CD4-positive, alpha-beta T cell (primary cell): ENCODE data around the gene ERICH2. TPM values are rescaled to one million over a fixed set of nuclear protein-coding genes. Genes with fewer than 3 reads are reported as not detected.

ENCODE experiments used
- ATAC-seq: fragments of 200-7000 bp; cut with Tn5 transposase; one replicate; pipeline ENCODE4 v1.10.0; 2022; ENCODE audit warnings: mild to moderate bottlenecking; ENCODE audit not compliant: poor library complexity
- CTCF ChIA-PET: fragments of 350-600 bp; sonication (Branson Sonifier 250); formaldehyde crosslinking; loops from one replicate; lab custom pipeline; 2021; ENCODE audit warnings: antibody characterized with exemption, inconsistent platforms; lab: Charles Lee
- POLR2A ChIA-PET: fragments of 350-600 bp; sonication (Branson Sonifier 250); formaldehyde crosslinking; loops from one replicate; lab custom pipeline; 2021; ENCODE audit warnings: antibody characterized with exemption, inconsistent platforms; lab: Charles Lee
- DNase-seq, 14 experiments: peaks; one replicate each; pipeline ENCODE4 v3.0.0-alpha.2; 2013 to 2020; ENCODE audit warnings: mixed read lengths in 2 of 14
- H3K27ac ChIP-seq, 2 donors: one replicate each; pipeline versions ENCODE4 v1.5.1 to v1.7.0; 2013; ENCODE audit warnings: low read length in 2 of 2, low read depth in 1 of 2, mild to moderate bottlenecking in 1 of 2
- H3K27me3 ChIP-seq, 2 experiments: 1 replicate in 1 of 2; 2 replicates in 1 of 2; pipeline versions ENCODE4 v1.6.1 to v1.7.0; 2013; ENCODE audit warnings: low read length in 2 of 2, control low read depth in 1 of 2, mild to moderate bottlenecking in 1 of 2, moderate library complexity in 1 of 2; ENCODE audit not compliant: insufficient read depth in 2 of 2, control insufficient read depth in 1 of 2
- H3K36me3 ChIP-seq: one replicate; pipeline ENCODE4 v1.6.1; 2013; ENCODE audit warnings: low read length, control low read depth; ENCODE audit not compliant: insufficient read depth
- H3K4me1 ChIP-seq: one replicate; pipeline ENCODE4 v1.6.1; 2013; ENCODE audit warnings: low read length, control low read depth; ENCODE audit not compliant: insufficient read depth
- H3K4me3 ChIP-seq: one replicate; pipeline ENCODE4 v1.5.1; 2013; ENCODE audit warnings: mild to moderate bottlenecking, low read length, moderate library complexity
- H3K9me3 ChIP-seq, 2 experiments: 1 replicate in 1 of 2; 2 replicates in 1 of 2; pipeline versions ENCODE4 v1.6.1 to v1.7.0; 2013; ENCODE audit warnings: low read length in 2 of 2, mild to moderate bottlenecking in 2 of 2, control low read depth in 1 of 2, moderate library complexity in 1 of 2; ENCODE audit not compliant: control insufficient read depth in 1 of 2, insufficient read depth in 1 of 2
- H3K27ac Mint-ChIP-seq: one replicate; pipeline ENCODE4 v1.8.0; 2020; ENCODE audit warnings: mixed read lengths
- H3K27me3 Mint-ChIP-seq: one replicate; pipeline ENCODE4 v1.8.0; 2021; ENCODE audit warnings: mixed read lengths
- H3K36me3 Mint-ChIP-seq: one replicate; pipeline ENCODE4 v1.8.0; 2021; ENCODE audit warnings: low read depth, mixed read lengths
- H3K4me1 Mint-ChIP-seq: one replicate; pipeline ENCODE4 v1.8.0; 2021; ENCODE audit warnings: low read depth, mixed read lengths
- H3K4me3 Mint-ChIP-seq: one replicate; pipeline ENCODE4 v1.8.0; 2020; ENCODE audit warnings: mild to moderate bottlenecking, mixed read lengths
- H3K9me3 Mint-ChIP-seq: one replicate; pipeline ENCODE4 v1.8.0; 2020; ENCODE audit warnings: mixed read lengths
- CTCF ChIP-seq: fragments of 200-600 bp; IDR thresholded peaks from one replicate; pipeline ENCODE4 v1.8.0; 2022; ENCODE audit warnings: antibody characterized with exemption, mild to moderate bottlenecking
- intact Hi-C, 2 experiments: fragments of 100-400 bp; cut with DNase I in 1 of 2; cut with micrococcal nuclease in 1 of 2; formaldehyde crosslinking; loops; one replicate each; pipeline versions ENCODE4 v1.15.1 to v1.9.0; 2023 to 2025; cut with DNase I, micrococcal nuclease
- total RNA-seq, 174 experiments: library from RNA in 2 of 174; stranded (reverse) in 2 of 174; gene quantifications; one replicate each; pipeline ENCODE4 v1.2.3 and lab custom pipeline; 2021 to 2026

ERICH2 gene
- total RNA-seq, 2 experiments from 2014 or later = not detected

- DNase-seq (peak in 1 of 14 experiments; percentile 12), ATAC-seq (no peak)
- Histone ChIP-seq H3K9me3 (peaks cover 0 to 60% of the 10 kb centered on the region in 2 experiments), H3K27me3 (peaks cover 87 to 91% of the 10 kb centered on the region in 2 experiments), H3K4me1 (peaks cover 68% of the 10 kb centered on the region), H3K4me3 (peak overlapping the region; percentile 60), H3K27ac (no peak overlapping the region), H3K36me3 (no peaks in the 10 kb centered on the region)
- Mint-ChIP-seq H3K9me3 (no peaks in the 10 kb centered on the region), H3K27me3 (peaks cover 93% of the 10 kb centered on the region), H3K27ac (no peak overlapping the region), H3K36me3 (no peaks in the 10 kb centered on the region), H3K4me3 (peak overlapping the region; percentile 84), H3K4me1 (peaks cover 48% of the 10 kb centered on the region)
- intact Hi-C loops = no loop called here
- CTCF ChIA-PET = no interaction called here
- POLR2A ChIA-PET = interaction anchor here (0.6 to 1.2 kb wide), 2 partner anchors 51 to 324 kb away, joined by 3 read pairs; no protein-coding TSS in a partner anchor
- TF ChIP-seq CTCF = no peak
Measured at GRCh38 chr2:170821531-170822289, 51.5 kb downstream of the ERICH2 start.

- H3K4me1 Mint-ChIP-seq = peaks cover 42% of the 10 kb centered on the region
- Histone ChIP-seq H3K9me3 (peaks cover 0 to 52% of the 10 kb centered on the region in 2 experiments), H3K27me3 (peaks cover 88 to 92% of the 10 kb centered on the region in 2 experiments), H3K27ac (no peak overlapping the region), H3K36me3 (no peaks in the 10 kb centered on the region), H3K4me3 (peak overlapping the region; percentile 60), H3K4me1 (peaks cover 61% of the 10 kb centered on the region)
- no peaks in the 10 kb centered on the region for H3K9me3 Mint-ChIP-seq
- ChIA-PET CTCF (no interaction called here), POLR2A (interaction anchor here (1.2 kb wide), 1 partner anchor 51 kb away, joined by 3 read pairs; no protein-coding TSS in a partner anchor)
- no peaks in the 10 kb centered on the region for H3K36me3 Mint-ChIP-seq
- ATAC-seq (peak; percentile 49), DNase-seq (peak in 5 of 14 experiments; percentile 22 to 60 (median 45))
- H3K27me3 Mint-ChIP-seq = peaks cover 93% of the 10 kb centered on the region
- intact Hi-C loops = no loop called here
- TF ChIP-seq CTCF = peak; percentile 18
- peak overlapping the region; percentile 59 for H3K4me3 Mint-ChIP-seq
- H3K27ac Mint-ChIP-seq = no peak overlapping the region
Measured at GRCh38 chr2:170822290-170823087, 52.3 kb downstream of the ERICH2 start.

- POLR2A ChIA-PET = interaction anchor here (1.2 kb wide), 1 partner anchor 50 kb away, joined by 3 read pairs; no protein-coding TSS in a partner anchor
- intact Hi-C loops = no loop called here
- Mint-ChIP-seq H3K36me3 (no peaks in the 10 kb centered on the region), H3K27me3 (peaks cover 93% of the 10 kb centered on the region), H3K27ac (no peak overlapping the region), H3K4me3 (peak overlapping the region; percentile 59), H3K4me1 (peaks cover 36% of the 10 kb centered on the region), H3K9me3 (no peaks in the 10 kb centered on the region)
- H3K4me3 ChIP-seq = no peak overlapping the region
- peaks cover 84% of the 10 kb centered on the region in 2 experiments for H3K27me3 ChIP-seq
- H3K9me3 ChIP-seq = peaks cover 0 to 46% of the 10 kb centered on the region in 2 experiments
- no peaks in the 10 kb centered on the region for H3K36me3 ChIP-seq
- H3K4me1 ChIP-seq = peaks cover 53% of the 10 kb centered on the region
- CTCF ChIA-PET = no interaction called here
- ATAC-seq = peak; percentile 9
- H3K27ac ChIP-seq = no peak overlapping the region
- peak in 3 of 14 experiments; percentile 8 to 35 (median 27) for DNase-seq
- TF ChIP-seq CTCF = no peak
Measured at GRCh38 chr2:170823088-170823897, 53.1 kb downstream of the ERICH2 start.
